Epithelial cell of esophagus (primary cell): ENCODE results near the gene BRD7.

Source experiments
- DNase-seq: peaks from one replicate; pipeline ENCODE4 v3.0.0; 2010; ENCODE audit warnings: low read depth
- H3K4me3 ChIP-seq: 2 replicates; pipeline ENCODE4 v1.5.1; 2011; ENCODE audit warnings: mild to moderate bottlenecking, low read length, control low read depth
- CTCF ChIP-seq: IDR thresholded peaks from 2 replicates; pipeline ENCODE4 v1.5.1; 2011; ENCODE audit warnings: low read depth, mild to moderate bottlenecking, low read length, control low read depth, inconsistent platforms; ENCODE audit not compliant: insufficient read depth; ENCODE audit errors: missing control alignments

Gene BRD7

GRCh38 chr16:50377001-50377400, 8.2 kb upstream of the BRD7 start:
- TF ChIP-seq CTCF, result no peak
- DNase-seq, result no peak
- H3K4me3 ChIP-seq, result no peak overlapping the region

GRCh38 chr16:50373780-50374179, 5.0 kb upstream of the BRD7 start:
- no peak for TF ChIP-seq CTCF
- no peak for DNase-seq
- H3K4me3 ChIP-seq, result no peak overlapping the region

- H3K4me3 ChIP-seq, result no peak overlapping the region
- no peak for TF ChIP-seq CTCF
- no peak for DNase-seq
Measured at GRCh38 chr16:50373345-50373701, 4.5 kb upstream of the BRD7 start.

- no peak for TF ChIP-seq CTCF
- no peak overlapping the region for H3K4me3 ChIP-seq
- peak; percentile 82 for DNase-seq
Measured at GRCh38 chr16:50372611-50373344, 4.0 kb upstream of the BRD7 start.

- TF ChIP-seq CTCF, result peak; percentile 23
- DNase-seq, result no peak
- no peak overlapping the region for H3K4me3 ChIP-seq
Measured at GRCh38 chr16:50371936-50372595, 3.3 kb upstream of the BRD7 start.

GRCh38 chr16:50371036-50371716, 2.4 kb upstream of the BRD7 start:
- no peak for DNase-seq
- TF ChIP-seq CTCF, result no peak
- no peak overlapping the region for H3K4me3 ChIP-seq
